HG03045 (cell line): ENCODE results near the gene RAB8B.

Source experiments
- ATAC-seq: cut with Tn5 transposase; IDR thresholded peaks from one replicate; pipeline ENCODE4 v1.9.1; 2021; ENCODE audit warnings: mild to moderate bottlenecking, moderate library complexity; ENCODE audit not compliant: unreplicated experiment

Gene RAB8B

DNA sequence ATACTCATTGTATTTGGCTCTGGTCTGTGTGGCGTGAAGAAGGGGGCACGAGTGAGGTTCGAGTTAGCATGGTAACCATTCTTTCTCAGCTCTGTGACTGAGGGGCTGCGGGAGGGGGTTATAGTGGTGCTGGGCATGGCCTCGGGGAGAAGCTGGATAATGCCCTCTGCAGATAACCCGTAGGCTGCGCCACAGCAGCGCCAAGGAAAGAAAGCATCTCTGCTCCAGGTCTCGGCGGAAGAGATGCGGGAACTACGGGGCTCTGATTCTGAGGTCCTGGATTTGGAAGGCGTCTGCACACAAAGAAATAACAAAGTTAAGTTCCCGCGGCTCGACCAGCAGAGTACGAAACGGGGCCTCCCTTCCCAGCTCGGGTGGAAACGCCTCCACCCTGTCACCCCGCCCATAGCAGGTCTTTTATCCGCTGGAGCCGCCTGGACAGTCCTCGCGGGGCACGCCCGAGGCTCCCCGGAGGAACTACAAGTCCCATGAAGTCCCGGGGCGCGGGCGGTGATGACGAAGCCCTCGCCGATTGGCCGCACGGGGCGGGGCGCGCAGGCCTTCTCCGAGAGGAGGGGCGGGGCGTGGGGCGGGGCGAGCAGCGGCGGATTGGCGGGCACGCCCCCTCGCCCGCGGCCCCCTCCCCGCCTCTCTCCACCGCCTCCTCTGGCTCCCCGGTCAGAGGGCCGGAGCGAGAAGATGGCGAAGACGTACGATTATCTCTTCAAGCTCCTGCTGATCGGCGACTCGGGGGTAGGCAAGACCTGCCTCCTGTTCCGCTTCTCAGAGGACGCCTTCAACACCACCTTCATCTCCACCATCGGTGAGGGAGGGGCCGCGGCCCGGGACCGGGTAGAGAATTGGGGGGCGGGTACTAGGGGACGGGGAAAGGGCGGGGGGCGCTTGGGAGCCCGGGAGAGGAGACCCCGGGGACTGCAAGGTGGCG is at the start of gene RAB8B:
Gene RAB8B, plus strand, starts transcription at position 681 of the 946 bp plus-strand sequence. Its CDS starts 19 bp downstream, at position 700.
- peak; percentile 92 for ATAC-seq

DNA sequence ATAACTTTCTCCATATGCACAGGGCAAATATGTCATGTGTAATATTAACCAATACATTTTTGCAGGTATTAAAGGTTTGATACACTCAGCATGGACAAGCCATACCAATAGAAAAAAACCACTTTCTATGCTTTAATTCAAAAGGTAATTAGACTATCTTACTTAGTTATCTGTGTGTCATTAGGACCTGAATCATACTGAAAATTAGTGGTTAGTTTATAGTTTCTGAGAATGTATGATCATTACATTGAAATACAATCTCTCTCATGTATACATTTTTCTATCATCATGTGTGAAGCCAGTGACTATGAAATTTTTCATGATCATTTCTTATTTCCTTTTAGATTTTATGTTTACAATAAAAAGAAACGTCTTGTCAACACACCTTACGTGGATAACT is 48.5 kb upstream of the RAB8B start:
- no peak for ATAC-seq

DNA sequence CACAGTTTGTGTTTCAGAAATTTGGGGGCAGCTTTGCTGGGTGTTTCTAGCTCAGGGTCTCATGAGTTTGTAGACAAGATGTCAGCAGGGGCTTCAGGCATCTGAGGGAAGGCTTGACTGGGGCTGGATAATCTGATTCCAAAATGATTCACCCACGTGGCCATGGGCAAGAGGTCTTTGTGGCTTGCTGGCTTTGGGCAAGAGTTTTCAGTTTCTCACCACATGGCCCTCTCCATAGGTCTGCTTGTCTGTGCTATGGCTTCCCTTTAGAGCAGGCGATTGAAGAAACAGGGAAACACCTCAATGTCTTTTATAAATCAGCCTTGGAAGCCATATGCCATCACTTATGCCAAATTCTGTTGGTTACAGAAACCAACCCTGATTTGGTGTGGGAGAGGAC is 44.0 kb upstream of the RAB8B start:
- no peak for ATAC-seq

DNA sequence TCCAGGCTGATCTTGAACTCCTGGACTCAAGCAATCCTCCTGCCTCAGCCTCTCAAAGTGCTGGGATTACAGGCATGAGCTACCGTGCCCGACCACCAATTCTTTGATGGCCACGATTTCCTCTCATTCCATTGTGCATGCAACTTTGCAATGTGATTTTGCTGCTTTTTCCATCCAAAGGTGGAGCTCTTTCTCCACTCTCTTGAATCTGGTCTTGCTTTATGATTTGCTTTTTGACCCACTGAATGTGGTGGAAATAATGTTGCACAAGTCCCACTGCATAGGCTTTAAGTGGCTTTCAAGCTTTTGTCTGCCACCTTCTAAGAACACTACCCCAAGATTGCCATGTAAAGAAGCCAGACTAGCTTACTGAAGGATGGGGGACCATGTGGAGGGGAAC is 42.7 kb upstream of the RAB8B start:
- no peak for ATAC-seq

DNA sequence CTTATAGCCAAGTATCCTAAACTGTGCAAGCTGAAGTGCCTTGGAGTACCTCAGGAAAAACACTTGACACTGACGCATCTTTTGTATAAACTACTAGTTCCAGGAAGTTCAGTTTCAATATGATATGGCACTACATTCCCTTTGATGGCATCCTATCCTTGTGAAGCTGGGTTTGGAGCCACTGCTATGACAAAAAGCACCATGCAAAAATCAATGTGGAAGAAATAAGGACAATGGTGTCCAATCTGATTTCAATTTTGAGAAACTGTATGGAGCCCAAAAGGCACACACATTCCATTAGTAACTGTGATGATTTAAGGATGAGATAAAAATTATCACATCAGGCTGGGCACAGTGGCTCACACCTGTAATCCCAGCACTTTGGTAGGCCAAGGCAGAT is 37.7 kb upstream of the RAB8B start:
- no peak for ATAC-seq

DNA sequence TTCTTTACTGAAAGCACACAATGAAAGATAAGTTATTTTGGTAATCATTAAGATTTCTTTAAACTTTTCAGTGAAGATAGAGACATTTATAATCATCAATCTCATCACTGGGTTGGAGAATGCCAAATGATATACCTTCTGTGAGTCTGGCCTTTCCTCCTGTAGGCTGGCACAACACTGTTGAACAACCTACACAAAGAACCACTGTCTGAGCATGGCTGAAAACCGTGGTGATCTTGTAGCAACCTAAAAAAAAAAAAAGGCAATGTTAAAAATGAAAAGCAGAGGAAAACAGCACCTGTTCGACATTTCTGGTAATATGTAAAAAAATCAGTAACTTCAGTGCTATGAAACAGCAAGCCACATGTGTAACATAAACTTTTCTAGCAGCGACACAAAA is 33.9 kb upstream of the RAB8B start:
- no peak for ATAC-seq

DNA sequence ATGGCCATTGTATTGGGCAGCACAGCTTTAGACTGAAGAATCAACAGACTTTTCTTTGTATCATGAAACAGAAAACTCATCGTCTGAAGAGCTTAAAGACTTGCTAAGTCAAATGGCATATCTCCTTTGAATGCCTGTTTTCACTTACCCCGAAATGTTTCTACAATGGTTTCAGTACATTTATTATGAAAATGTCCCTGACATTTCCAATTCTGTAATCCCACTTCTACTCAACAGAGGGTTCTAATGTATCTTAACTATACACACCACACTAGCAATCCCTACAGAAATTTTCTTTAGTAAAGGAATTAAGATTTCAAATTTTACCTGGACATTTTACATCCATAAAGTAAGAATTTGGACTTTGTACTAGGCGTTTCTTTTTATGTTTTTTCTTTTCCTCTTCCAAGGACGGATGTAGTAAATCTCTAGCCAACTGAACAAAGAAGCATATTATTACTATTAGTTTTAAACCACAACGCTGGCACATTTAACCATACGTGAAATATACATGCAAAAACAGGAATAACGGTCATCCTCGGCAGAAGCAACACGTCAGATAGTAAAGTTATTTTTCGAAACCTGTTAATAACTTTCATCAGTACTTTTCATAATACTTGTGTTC is 33.2 kb upstream of the RAB8B start:
- no peak for ATAC-seq

DNA sequence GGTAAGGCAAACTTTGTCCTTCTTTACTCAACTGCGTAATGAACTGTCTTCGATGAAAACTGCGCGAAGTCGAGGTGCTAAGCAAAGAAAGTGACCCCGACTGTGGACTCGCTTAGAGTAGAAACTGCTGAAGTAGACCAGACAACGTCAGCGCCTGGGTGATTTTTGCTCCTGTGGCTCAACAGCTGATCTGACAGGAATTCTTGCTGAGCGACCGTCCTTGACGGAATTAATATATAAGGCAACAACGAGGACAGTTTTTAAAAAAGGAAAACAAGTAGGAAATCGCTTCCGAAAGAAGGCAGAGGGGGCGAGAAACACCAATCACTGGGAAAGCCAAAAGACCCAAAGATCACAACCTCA is 32.7 kb upstream of the RAB8B start:
- ATAC-seq: no peak

DNA sequence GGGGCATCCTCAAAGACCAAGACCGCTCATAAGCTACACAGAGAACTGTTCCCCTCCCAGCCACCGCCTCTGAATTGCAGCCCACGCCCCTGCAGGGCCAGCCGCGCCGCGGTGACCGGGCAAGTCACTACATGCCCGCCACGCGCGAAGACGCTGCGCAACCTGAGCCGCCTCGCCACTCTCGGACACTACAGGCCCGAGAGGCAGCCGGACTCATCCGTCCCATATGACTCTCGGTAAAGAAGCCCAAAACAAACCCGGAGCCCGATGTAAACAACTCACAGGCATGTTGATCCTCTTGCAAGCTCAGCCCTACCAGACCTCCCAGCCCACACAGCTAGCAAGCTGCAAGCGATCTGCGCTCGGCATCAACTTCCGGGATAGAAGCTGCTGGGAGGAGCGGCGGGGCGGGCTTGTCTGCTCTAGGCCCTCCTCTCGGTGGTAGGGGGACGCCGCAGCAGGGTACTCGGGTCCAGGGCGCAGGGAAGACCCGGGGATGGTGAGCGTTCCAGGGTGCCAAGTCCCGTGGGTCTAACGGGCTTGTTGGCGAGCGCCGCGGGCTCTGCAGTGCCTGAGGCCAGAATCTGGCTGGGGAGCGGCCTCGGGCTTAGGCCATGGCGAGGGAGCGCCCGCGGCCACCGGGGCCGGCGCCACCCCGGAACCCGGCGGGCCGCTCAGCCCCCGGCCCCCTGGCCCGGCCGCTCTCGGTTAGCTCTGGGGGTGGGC is 32.1 kb upstream of the RAB8B start, which contains the start of gene RPS27L:
Gene RPS27L, minus strand, starts transcription at position 360 of the 726 bp plus-strand sequence. Its CDS starts 72 bp downstream, at position 288.
- ATAC-seq: peak; percentile 90

DNA sequence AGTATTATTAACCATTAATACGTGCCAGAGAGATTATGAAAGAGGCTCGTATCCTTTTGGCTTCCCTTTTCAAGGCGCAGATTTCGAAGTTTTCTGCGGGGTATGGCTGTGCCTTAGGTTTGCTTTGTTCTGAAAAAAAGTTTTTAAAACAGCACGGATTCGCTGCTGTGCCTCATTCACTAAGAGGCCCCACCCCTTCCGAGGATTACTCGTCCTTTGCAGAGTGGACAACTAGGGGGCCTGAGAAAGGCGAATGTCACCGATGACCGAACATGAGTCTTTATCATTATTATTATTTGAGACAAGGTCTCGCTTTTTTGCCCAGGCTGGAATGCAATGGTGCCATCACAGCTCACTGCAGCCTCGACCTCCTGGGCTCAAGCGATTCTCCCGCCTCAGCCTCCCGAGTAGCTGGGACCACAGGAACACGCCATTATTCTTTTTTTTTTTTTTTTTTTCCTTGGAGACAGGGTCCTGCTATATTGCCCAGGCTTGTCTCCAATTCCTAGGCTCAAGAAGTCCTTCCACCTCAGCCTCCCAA is 31.4 kb upstream of the RAB8B start:
- peak; percentile 20 for ATAC-seq

DNA sequence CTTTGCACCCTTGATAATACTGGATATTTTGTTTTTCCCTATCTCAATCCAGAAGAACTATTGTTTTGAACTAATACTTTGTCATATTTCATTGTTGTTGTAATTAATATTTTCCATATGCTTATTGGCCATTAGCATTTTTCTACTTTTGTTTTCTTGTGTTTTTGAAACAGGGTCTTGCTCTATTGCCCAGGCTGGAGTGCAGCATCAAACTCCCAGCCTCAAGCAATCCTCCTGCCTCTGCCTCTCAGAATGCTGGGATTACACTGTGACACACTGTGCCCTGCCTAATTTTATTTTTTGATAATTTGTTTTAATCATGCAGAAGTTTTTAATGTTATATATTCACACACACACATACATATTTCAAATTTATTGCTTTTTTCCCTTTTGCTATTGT is 28.8 kb upstream of the RAB8B start:
- no peak for ATAC-seq

DNA sequence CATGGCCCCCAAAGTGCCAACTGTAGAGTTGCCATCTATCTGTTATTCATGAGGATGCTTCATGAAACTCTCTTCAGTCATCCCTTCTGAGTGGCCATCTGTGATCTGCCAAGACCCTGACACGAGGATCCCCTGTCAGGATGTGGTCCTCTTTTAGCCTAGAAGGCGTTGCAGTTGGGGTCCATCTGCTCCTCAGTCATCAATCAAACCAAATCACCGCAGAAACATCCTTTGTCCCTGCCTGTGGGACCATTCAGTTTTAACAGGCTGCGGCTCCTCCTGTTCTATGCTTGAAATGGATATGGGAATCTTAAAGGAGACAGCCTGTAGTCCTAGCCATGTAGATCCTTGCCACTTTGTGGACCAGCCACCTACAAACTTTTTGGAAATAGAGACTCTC is 26.2 kb upstream of the RAB8B start:
- no peak for ATAC-seq

DNA sequence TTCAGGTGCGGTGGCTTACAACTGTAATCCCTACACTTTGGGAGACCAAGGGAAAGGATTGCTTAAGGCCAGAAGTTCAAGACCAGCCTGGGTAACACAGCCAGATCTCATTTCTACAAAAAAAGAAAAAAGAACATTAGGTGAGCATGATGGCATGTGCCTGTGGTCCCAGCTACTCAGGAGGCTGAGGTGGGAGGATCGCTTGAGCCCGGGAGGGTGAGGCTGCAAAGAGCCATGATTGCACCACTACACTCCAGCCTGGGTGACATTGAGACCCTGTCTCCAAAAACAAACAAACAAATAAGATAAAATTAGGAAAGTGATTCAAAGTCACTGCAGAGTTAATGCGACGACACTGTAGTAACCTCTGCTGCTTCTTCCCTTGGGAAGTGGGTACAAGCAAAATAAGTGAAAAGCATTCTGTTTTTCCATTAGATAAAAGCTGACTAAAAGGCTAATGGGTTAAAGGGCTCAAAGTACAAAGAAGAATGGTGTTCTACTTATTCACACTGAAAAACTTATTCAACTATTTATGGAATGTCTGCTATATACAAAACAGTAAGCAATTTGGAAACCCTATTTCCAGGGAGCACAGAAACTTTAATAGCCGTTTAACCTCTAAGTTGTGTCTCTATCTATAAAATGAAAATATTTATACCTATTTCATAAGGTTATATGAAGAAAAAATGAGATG is 24.1 kb upstream of the RAB8B start:
- ATAC-seq: no peak

DNA sequence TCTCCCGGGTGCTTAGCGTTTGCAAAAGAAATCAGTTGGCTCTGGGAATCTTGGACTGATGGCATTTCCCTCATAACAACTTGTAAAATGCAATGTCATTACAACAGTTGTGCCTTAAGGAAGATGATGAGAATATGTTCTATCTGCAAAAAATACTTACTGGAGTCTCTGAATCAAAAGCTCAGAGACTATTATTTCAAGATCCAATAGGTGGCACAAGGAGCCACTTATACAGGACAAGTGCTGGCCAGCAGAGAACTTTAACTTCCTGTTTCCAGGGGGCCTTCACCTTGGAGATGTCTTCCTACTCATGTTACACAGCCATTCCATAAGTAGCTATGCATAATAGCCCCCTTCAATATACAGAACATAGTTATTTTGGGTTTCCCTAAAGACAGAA is 23.2 kb upstream of the RAB8B start:
- ATAC-seq: no peak

DNA sequence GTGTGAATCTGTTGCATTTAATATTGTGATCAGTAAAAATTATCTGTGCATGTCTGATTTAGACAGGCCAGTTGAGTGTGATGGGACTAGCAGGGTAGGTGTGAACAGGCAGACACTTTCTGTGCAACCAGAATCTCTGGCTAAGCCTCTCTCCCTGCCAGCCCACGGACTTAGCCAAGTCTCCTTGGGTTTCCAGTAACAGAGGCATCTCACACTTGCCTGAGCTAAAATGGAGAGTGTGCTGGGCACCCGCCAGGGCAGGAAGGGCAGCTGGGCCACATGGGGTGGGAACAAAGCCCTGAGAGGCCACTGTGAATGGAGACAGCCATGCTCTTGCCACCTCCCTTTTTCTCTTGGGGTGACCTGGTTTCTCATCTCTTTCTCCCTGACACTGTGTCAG is 19.6 kb upstream of the RAB8B start:
- ATAC-seq: no peak

DNA sequence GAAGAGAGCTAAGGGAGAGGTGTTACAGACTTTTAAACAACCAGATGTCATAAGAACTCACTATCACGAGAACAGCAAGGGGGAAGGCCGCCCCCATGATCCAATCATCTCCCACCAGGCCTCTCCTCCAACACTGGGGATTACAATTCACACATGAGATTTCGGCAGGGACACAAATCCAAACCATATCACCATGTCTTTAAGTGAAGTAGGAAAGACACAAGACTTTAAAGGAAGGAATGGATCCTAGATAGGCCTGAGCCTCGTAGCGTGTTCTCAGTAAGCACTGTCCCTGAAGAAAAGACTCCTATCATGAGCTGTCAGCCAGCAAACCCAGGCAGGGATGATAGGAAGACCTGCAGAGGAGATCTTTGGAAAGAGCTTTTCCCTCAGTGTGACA is 17.0 kb upstream of the RAB8B start:
- ATAC-seq: no peak

DNA sequence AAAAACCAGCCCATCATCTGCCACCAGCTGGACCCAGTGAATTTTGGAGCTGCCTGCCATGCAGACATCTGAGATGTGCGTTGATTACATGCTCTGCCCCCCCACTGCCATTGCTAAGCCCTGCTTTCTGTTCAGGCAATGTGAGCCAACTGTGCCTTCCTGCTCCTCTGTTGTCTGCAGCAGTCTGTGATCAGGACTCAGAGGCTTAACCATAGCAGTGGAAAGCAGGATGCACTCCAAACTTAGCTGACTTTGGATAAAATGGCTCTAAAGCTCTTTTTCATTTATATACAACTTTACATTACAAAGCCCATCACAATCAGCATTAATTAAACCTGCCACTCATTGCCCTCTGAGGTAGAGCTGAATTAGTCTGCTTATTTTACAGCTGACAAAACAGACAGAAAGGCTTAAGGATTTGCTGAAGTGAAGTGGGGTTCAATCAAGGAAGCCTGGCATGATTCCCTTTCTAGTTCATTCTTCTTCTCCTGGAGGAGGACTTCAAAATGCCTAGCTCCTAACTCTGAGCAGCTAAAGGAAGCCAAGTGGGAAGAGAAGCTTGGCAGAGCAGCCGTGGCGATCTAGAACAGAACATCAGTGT is 16.5 kb upstream of the RAB8B start:
- no peak for ATAC-seq

DNA sequence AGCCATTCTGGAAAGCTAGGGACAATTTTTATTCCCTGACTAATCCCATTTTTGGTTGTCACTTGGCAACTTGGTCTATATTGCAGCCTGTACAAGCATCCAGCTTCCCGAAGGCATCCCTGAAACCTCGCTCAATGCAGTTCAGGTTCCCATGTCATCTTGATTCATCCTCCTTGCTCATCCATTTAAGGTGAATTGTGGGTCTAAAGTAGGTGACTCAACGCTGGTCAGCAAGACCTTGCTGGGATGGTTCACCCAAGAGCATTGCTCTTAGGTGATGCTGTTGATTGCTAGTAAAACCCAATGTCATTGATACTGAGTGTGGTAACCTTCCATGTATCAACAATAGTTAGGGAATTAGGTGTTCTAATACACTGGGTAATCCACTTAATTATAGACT is 13.1 kb upstream of the RAB8B start:
- no peak for ATAC-seq

DNA sequence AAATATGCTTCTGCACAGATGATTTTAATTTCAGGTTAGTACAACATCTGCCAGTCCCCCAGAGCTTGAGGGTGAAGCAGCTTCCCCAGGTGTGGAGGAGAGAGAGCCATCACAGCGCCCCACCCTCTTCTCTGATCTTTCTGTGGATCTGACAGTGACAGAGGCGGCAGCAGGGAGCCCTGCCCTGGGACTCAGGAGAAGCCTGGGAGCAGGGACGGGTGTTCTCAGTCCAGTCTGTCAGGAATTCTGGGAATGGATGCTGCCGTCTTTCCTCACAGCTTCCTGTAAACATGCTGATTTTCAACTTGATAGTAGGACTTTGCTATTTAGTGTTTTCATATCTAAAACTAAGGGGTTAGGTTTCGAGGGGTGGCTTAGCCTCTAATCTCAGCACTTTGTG is 11.4 kb upstream of the RAB8B start:
- no peak for ATAC-seq

DNA sequence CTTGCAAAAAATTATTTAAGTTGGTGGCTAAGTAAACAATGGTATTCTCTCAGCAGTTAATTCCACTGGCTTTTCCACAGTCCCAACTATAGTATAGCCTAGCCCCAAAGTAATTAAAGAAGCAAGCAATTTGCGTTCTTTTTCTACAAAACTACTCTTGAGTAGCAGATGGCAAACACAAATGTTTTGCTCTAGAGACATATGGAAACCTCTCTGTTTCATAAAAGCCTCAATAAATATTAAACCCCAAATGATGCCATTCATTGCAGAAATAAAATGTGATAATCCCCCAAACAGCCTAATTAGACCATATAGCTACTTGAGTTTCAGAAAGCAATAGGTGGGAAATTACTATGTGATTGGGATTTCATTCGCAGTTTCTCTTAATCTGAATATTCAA is 8.7 kb upstream of the RAB8B start:
- ATAC-seq: no peak
